ENCODE data around the gene ZSWIM7. TPM values are rescaled to one million over a fixed set of nuclear protein-coding genes. Genes with fewer than 3 reads are reported as not detected.

Gene ZSWIM7, protein sequence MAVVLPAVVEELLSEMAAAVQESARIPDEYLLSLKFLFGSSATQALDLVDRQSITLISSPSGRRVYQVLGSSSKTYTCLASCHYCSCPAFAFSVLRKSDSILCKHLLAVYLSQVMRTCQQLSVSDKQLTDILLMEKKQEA
- 16.0 and 16.9 TPM in 2 replicates for total RNA-seq

- peak; percentile 26 for DNase-seq (ENCODE audit: low read depth)
- TF ChIP-seq, protein P1, sequence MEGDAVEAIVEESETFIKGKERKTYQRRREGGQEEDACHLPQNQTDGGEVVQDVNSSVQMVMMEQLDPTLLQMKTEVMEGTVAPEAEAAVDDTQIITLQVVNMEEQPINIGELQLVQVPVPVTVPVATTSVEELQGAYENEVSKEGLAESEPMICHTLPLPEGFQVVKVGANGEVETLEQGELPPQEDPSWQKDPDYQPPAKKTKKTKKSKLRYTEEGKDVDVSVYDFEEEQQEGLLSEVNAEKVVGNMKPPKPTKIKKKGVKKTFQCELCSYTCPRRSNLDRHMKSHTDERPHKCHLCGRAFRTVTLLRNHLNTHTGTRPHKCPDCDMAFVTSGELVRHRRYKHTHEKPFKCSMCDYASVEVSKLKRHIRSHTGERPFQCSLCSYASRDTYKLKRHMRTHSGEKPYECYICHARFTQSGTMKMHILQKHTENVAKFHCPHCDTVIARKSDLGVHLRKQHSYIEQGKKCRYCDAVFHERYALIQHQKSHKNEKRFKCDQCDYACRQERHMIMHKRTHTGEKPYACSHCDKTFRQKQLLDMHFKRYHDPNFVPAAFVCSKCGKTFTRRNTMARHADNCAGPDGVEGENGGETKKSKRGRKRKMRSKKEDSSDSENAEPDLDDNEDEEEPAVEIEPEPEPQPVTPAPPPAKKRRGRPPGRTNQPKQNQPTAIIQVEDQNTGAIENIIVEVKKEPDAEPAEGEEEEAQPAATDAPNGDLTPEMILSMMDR (conservative IDR thresholded peaks at IDR 0.05; ENCODE audit: low read depth, low read length), result no peak
- peak within 1 kb of the TSS; percentile 72 for H3K4me3 ChIP-seq (ENCODE audit: low read depth, low read length)
Observed at GRCh38 chr17:15999141-15999973, at the start of gene ZSWIM7, which contains the start of gene TTC19. Gene ZSWIM7, minus strand, starts transcription at chr17:15999704. Its CDS starts 110 bp downstream, at chr17:15999594. Gene TTC19, plus strand, starts transcription at chr17:15999824. Its CDS starts 25 bp downstream, at chr17:15999849.

GRCh38 chr17:16048811-16049449 is 49.4 kb upstream of the ZSWIM7 start:
- no peak overlapping the region for H3K4me3 ChIP-seq (ENCODE audit: low read depth, low read length)
- no peak for DNase-seq (ENCODE audit: low read depth)
- TF ChIP-seq, protein P1 (conservative IDR thresholded peaks at IDR 0.05; ENCODE audit: low read depth, low read length), result no peak

GRCh38 chr17:16046966-16047365 is 47.5 kb upstream of the ZSWIM7 start:
- TF ChIP-seq, protein P1 (conservative IDR thresholded peaks at IDR 0.05; ENCODE audit: low read depth, low read length), result no peak
- DNase-seq (ENCODE audit: low read depth), result no peak
- H3K4me3 ChIP-seq (ENCODE audit: low read depth, low read length), result no peak overlapping the region

- no peak overlapping the region for H3K4me3 ChIP-seq (ENCODE audit: low read depth, low read length)
- TF ChIP-seq, protein P1 (conservative IDR thresholded peaks at IDR 0.05; ENCODE audit: low read depth, low read length), result no peak
- no peak for DNase-seq (ENCODE audit: low read depth)
Observed at GRCh38 chr17:16044487-16044886, 45.0 kb upstream of the ZSWIM7 start.

GRCh38 chr17:16040710-16041251 is 41.3 kb upstream of the ZSWIM7 start:
- TF ChIP-seq, protein P1 (conservative IDR thresholded peaks at IDR 0.05; ENCODE audit: low read depth, low read length), result no peak
- peak; percentile 29 for DNase-seq (ENCODE audit: low read depth)
- no peak overlapping the region for H3K4me3 ChIP-seq (ENCODE audit: low read depth, low read length)

- TF ChIP-seq, protein P1 (conservative IDR thresholded peaks at IDR 0.05; ENCODE audit: low read depth, low read length), result no peak
- no peak for DNase-seq (ENCODE audit: low read depth)
Observed at GRCh38 chr17:16037636-16038035, 38.1 kb upstream of the ZSWIM7 start.

More at GRCh38 chr17:16037636-16038035, 38.1 kb upstream of the ZSWIM7 start:
- H3K4me3 ChIP-seq (ENCODE audit: low read depth, low read length), result no peak overlapping the region
